H1 (cell line): Measurements from ENCODE around the gene CHRNA1. TPM values are rescaled to one million over a fixed set of nuclear protein-coding genes. Genes with fewer than 3 reads are reported as not detected.

Experiments used
- BACH1 ChIP-seq: IDR thresholded peaks from 2 replicates; pipeline ENCODE4 v1.6.1; 2012; ENCODE audit warnings: low read length, improper control_type of control experiment
- BRCA1 ChIP-seq: IDR thresholded peaks from 2 replicates; pipeline ENCODE4 v1.6.1; 2012; ENCODE audit warnings: low read depth, low read length, improper control_type of control experiment
- CREB1 ChIP-seq: IDR thresholded peaks from 2 replicates; pipeline ENCODE4 v1.6.1; 2012; ENCODE audit warnings: inconsistent platforms
- FOSL1 ChIP-seq: IDR thresholded peaks from 2 replicates; pipeline ENCODE4 v1.6.1; 2011; ENCODE audit warnings: mild to moderate bottlenecking, low read depth, low read length, moderate library complexity; ENCODE audit not compliant: insufficient read depth
- GTF2F1 ChIP-seq: IDR thresholded peaks from 2 replicates; pipeline ENCODE4 v1.6.1; 2012; ENCODE audit warnings: low read depth, low read length, improper control_type of control experiment, borderline replicate concordance
- KDM4A ChIP-seq: IDR thresholded peaks from one replicate; pipeline ENCODE4 v1.7.1; 2012; ENCODE audit warnings: low read depth, mild to moderate bottlenecking, moderate library complexity, low read length, inconsistent platforms; ENCODE audit not compliant: severe bottlenecking
- POU5F1 ChIP-seq: IDR thresholded peaks from 2 replicates; pipeline ENCODE4 v1.6.1; 2011; ENCODE audit warnings: low read depth, mild to moderate bottlenecking, low read length, moderate library complexity
- SP4 ChIP-seq: IDR thresholded peaks from 2 replicates; pipeline ENCODE4 v1.6.1; 2012; ENCODE audit warnings: low read length, inconsistent platforms
- TCF12 ChIP-seq: IDR thresholded peaks from 2 replicates; pipeline ENCODE4 v1.6.1; 2011; ENCODE audit warnings: low read depth, mild to moderate bottlenecking, low read length
- YY1 ChIP-seq: IDR thresholded peaks from 2 replicates; pipeline ENCODE4 v1.6.1; 2011; ENCODE audit warnings: low read depth, mild to moderate bottlenecking, low read length
- ZNF274 ChIP-seq: IDR thresholded peaks from 2 replicates; pipeline ENCODE4 v1.7.0; 2012; ENCODE audit warnings: low read length, borderline replicate concordance; ENCODE audit errors: extremely low read depth
- polyA plus RNA-seq, 7 experiments: library from polyadenylated mRNA; depleted of rRNA in 3 of 7; stranded (reverse) in 5 of 7; unstranded in 2 of 7; fragments of >200 nt in 5 of 7; fragments of 200-250 nt in 2 of 7; gene quantifications; 1 replicate in 5 of 7; 2 replicates in 1 of 7; 4 replicates in 1 of 7; pipeline versions ENCODE4 v1.2.1 to v1.2.3, GENCODE V29; 2011 to 2013; ENCODE audit warnings: missing spikeins in 2 of 7, mixed read lengths in 2 of 7
- total RNA-seq: library from RNA; stranded (reverse); fragmentation: NEBNext Ultra II Directional; extraction: Animal tissue kit (Norgen Biotek cat#: 25700); gene quantifications from 2 replicates; pipeline ENCODE4 v1.2.1, GENCODE V29; 2021
- TF ChIP-seq, protein P1 (sequence below): fragments of 300-600 bp; sonication (generic); IDR thresholded peaks from 2 replicates; pipeline ENCODE4 v1.7.1; 2012; ENCODE audit warnings: low read length, moderate library complexity, mild to moderate bottlenecking, inconsistent platforms; ENCODE audit not compliant: insufficient replicate concordance
- TF ChIP-seq, protein P2 (sequence below): IDR thresholded peaks from 2 replicates; pipeline ENCODE4 v1.6.1; 2011; ENCODE audit warnings: low read depth, mild to moderate bottlenecking, low read length; ENCODE audit not compliant: insufficient read depth

CHRNA1 gene
- total and polyA plus RNA-seq, 2 of the 8 experiments (the other 6 are each of a cell fraction or from before 2014, with no cell fraction given) = 0.11 to 0.15 TPM

DNA sequence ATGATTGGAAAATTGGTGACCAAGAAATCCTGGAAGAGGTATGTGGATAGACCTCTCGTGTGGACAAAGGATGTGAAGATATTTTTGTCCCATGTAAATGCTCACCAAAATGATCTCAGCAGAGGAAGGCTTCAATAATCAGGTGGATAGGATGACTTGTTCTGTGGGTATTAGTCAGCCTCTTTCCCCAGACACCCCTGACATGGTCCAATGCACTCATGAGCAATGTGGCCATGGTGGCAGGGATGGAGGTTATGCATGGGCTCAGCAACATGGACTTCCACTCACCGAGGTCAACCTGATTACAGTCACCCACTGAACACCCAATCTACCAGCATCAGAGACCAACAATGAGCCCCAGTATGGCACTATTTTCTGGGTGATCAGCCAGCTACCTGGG is 20.2 kb downstream of the CHRNA1 start (continued):
- TF ChIP-seq, protein P1, sequence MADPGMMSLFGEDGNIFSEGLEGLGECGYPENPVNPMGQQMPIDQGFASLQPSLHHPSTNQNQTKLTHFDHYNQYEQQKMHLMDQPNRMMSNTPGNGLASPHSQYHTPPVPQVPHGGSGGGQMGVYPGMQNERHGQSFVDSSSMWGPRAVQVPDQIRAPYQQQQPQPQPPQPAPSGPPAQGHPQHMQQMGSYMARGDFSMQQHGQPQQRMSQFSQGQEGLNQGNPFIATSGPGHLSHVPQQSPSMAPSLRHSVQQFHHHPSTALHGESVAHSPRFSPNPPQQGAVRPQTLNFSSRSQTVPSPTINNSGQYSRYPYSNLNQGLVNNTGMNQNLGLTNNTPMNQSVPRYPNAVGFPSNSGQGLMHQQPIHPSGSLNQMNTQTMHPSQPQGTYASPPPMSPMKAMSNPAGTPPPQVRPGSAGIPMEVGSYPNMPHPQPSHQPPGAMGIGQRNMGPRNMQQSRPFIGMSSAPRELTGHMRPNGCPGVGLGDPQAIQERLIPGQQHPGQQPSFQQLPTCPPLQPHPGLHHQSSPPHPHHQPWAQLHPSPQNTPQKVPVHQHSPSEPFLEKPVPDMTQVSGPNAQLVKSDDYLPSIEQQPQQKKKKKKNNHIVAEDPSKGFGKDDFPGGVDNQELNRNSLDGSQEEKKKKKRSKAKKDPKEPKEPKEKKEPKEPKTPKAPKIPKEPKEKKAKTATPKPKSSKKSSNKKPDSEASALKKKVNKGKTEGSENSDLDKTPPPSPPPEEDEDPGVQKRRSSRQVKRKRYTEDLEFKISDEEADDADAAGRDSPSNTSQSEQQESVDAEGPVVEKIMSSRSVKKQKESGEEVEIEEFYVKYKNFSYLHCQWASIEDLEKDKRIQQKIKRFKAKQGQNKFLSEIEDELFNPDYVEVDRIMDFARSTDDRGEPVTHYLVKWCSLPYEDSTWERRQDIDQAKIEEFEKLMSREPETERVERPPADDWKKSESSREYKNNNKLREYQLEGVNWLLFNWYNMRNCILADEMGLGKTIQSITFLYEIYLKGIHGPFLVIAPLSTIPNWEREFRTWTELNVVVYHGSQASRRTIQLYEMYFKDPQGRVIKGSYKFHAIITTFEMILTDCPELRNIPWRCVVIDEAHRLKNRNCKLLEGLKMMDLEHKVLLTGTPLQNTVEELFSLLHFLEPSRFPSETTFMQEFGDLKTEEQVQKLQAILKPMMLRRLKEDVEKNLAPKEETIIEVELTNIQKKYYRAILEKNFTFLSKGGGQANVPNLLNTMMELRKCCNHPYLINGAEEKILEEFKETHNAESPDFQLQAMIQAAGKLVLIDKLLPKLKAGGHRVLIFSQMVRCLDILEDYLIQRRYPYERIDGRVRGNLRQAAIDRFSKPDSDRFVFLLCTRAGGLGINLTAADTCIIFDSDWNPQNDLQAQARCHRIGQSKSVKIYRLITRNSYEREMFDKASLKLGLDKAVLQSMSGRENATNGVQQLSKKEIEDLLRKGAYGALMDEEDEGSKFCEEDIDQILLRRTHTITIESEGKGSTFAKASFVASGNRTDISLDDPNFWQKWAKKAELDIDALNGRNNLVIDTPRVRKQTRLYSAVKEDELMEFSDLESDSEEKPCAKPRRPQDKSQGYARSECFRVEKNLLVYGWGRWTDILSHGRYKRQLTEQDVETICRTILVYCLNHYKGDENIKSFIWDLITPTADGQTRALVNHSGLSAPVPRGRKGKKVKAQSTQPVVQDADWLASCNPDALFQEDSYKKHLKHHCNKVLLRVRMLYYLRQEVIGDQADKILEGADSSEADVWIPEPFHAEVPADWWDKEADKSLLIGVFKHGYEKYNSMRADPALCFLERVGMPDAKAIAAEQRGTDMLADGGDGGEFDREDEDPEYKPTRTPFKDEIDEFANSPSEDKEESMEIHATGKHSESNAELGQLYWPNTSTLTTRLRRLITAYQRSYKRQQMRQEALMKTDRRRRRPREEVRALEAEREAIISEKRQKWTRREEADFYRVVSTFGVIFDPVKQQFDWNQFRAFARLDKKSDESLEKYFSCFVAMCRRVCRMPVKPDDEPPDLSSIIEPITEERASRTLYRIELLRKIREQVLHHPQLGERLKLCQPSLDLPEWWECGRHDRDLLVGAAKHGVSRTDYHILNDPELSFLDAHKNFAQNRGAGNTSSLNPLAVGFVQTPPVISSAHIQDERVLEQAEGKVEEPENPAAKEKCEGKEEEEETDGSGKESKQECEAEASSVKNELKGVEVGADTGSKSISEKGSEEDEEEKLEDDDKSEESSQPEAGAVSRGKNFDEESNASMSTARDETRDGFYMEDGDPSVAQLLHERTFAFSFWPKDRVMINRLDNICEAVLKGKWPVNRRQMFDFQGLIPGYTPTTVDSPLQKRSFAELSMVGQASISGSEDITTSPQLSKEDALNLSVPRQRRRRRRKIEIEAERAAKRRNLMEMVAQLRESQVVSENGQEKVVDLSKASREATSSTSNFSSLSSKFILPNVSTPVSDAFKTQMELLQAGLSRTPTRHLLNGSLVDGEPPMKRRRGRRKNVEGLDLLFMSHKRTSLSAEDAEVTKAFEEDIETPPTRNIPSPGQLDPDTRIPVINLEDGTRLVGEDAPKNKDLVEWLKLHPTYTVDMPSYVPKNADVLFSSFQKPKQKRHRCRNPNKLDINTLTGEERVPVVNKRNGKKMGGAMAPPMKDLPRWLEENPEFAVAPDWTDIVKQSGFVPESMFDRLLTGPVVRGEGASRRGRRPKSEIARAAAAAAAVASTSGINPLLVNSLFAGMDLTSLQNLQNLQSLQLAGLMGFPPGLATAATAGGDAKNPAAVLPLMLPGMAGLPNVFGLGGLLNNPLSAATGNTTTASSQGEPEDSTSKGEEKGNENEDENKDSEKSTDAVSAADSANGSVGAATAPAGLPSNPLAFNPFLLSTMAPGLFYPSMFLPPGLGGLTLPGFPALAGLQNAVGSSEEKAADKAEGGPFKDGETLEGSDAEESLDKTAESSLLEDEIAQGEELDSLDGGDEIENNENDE = no peak
- no peak for TF ChIP-seq CREB1
- TF ChIP-seq BACH1 = no peak
- TF ChIP-seq KDM4A = no peak
- TF ChIP-seq POU5F1 = no peak
- TF ChIP-seq FOSL1 = no peak
- TF ChIP-seq, protein P2, sequence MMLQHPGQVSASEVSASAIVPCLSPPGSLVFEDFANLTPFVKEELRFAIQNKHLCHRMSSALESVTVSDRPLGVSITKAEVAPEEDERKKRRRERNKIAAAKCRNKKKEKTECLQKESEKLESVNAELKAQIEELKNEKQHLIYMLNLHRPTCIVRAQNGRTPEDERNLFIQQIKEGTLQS = no peak
- TF ChIP-seq GTF2F1 = no peak
- no peak for TF ChIP-seq ZNF274
- no peak for TF ChIP-seq TCF12
- TF ChIP-seq BRCA1 = no peak
- no peak for TF ChIP-seq YY1
- TF ChIP-seq SP4 = no peak
